Lower leg skin (tissue), 3 donors: ENCODE data around the gene ZBTB7C.

Experiments
- CTCF ChIP-seq, 3 donors: fragments of 450-650 bp; IDR thresholded peaks; one replicate each; pipeline ENCODE4 v1.5.1; 2016; ENCODE audit warnings: antibody characterized with exemption in 3 of 3, mild to moderate bottlenecking in 3 of 3, moderate library complexity in 2 of 3
- POLR2A ChIP-seq, 2 donors: fragments of 450-650 bp; IDR thresholded peaks; one replicate each; pipeline ENCODE4 v1.6.1; 2016 to 2017; ENCODE audit warnings: antibody characterized with exemption in 2 of 2, mild to moderate bottlenecking in 1 of 2, moderate library complexity in 1 of 2

- TF ChIP-seq CTCF (IDR thresholded peaks at IDR 0.05) (no peak), POLR2A (IDR thresholded peaks at IDR 0.05) (no peak)
These were observed 363.4 kb downstream of the ZBTB7C start for GRCh38 chr18:48045744-48046143.
